KMS-11 (cell line): ENCODE data around the gene C16orf46.

Source experiments
- H2AFZ ChIP-seq: fragments of 200-600 bp; sonication (generic); 2 replicates; pipeline ENCODE4 v1.6.1; 2016; ENCODE audit warnings: antibody characterized with exemption, mixed run types, low read depth
- H3K27ac ChIP-seq: fragments of 200-600 bp; sonication (generic); 2 replicates; pipeline ENCODE4 v1.6.1; 2016; ENCODE audit warnings: mild to moderate bottlenecking, mixed run types
- H3K27me3 ChIP-seq: fragments of 200-600 bp; sonication (generic); 2 replicates; pipeline ENCODE4 v1.6.1; 2017; ENCODE audit warnings: mild to moderate bottlenecking, low read depth, mixed run types, moderate library complexity; ENCODE audit not compliant: insufficient read depth
- H3K36me3 ChIP-seq: fragments of 200-600 bp; sonication (generic); 2 replicates; pipeline ENCODE4 v1.6.1; 2017; ENCODE audit warnings: mild to moderate bottlenecking, mixed run types; ENCODE audit not compliant: insufficient read depth
- H3K4me1 ChIP-seq: fragments of 200-600 bp; sonication (generic); 2 replicates; pipeline ENCODE4 v1.6.1; 2016; ENCODE audit warnings: mild to moderate bottlenecking, low read depth, mixed run types; ENCODE audit not compliant: poor library complexity, severe bottlenecking
- H3K4me2 ChIP-seq: fragments of 200-600 bp; sonication (generic); 2 replicates; pipeline ENCODE4 v1.7.0; 2016; ENCODE audit warnings: mild to moderate bottlenecking, mixed run types
- H3K4me3 ChIP-seq: fragments of 200-600 bp; sonication (generic); IDR thresholded peaks from 2 replicates; pipeline ENCODE4 v1.6.1; 2017; ENCODE audit warnings: low read depth, low read length, mixed read lengths; ENCODE audit not compliant: insufficient read depth
- H3K79me2 ChIP-seq: fragments of 200-600 bp; sonication (generic); 2 replicates; pipeline ENCODE4 v1.6.1; 2016; ENCODE audit warnings: low read depth, mixed run types; ENCODE audit not compliant: insufficient read depth
- H3K9ac ChIP-seq: fragments of 200-600 bp; sonication (generic); 2 replicates; pipeline ENCODE4 v1.6.1; 2016; ENCODE audit warnings: mild to moderate bottlenecking, mixed run types
- H4K20me1 ChIP-seq: fragments of 200-600 bp; sonication (generic); 2 replicates; pipeline ENCODE4 v1.6.1; 2016; ENCODE audit warnings: mild to moderate bottlenecking, mixed run types; ENCODE audit not compliant: insufficient read depth
- TF ChIP-seq, protein P1 (sequence below): fragments of 200-600 bp; sonication (generic); conservative IDR thresholded peaks from 2 replicates; pipeline ENCODE4 v1.6.1; 2017; ENCODE audit warnings: low read depth, mild to moderate bottlenecking, antibody characterized with exemption, low read length, moderate library complexity, mixed read lengths

The C16orf46 gene

DNA sequence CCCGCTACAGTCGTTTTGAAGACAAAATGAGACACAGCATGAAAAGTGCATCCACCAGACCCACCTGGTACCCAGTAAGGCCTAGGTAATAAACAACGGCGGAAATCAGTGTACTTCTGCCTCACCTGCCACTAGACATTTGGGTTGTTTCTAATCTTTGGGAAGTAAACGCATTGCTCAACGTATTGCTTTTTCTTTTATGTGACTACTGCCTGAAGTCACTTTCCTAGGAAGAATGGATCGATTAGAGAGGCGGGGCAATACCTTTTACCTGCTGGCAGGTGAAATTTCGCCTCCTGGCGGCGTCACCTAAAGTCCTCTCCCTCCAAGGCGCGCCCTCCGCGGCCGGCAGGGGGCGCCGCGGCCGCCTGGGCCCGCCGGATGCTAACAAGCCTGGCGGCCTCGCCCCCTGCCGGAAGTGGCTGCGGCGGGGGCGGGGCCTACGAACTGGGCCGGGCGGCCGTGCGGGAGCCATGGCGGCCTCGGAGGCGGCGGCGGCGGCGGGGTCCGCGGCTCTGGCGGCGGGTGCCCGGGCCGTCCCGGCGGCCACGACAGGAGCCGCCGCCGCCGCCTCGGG is 41.6 kb downstream of the C16orf46 start, which contains the start of gene ATMIN:
ATMIN (plus strand) TSS at position 445 of the 577 bp plus-strand sequence; CDS start at position 474, 29 bp downstream.
- TF ChIP-seq, protein P1, sequence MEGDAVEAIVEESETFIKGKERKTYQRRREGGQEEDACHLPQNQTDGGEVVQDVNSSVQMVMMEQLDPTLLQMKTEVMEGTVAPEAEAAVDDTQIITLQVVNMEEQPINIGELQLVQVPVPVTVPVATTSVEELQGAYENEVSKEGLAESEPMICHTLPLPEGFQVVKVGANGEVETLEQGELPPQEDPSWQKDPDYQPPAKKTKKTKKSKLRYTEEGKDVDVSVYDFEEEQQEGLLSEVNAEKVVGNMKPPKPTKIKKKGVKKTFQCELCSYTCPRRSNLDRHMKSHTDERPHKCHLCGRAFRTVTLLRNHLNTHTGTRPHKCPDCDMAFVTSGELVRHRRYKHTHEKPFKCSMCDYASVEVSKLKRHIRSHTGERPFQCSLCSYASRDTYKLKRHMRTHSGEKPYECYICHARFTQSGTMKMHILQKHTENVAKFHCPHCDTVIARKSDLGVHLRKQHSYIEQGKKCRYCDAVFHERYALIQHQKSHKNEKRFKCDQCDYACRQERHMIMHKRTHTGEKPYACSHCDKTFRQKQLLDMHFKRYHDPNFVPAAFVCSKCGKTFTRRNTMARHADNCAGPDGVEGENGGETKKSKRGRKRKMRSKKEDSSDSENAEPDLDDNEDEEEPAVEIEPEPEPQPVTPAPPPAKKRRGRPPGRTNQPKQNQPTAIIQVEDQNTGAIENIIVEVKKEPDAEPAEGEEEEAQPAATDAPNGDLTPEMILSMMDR: peak; percentile 92
- Histone ChIP-seq H3K27me3 (no peaks in the 10 kb centered on the region), H3K4me1 (peaks cover 11% of the 10 kb centered on the region), H3K9ac (peak within 1 kb of the TSS; percentile 16; the same call in 1 of the 2 replicates), H4K20me1 (no peaks in the 10 kb centered on the region), H3K79me2 (peaks cover 25% of the 10 kb centered on the region; the same call in 1 of the 2 replicates), H3K4me3 (no peak within 1 kb of the TSS), H3K4me2 (peak within 1 kb of the TSS; percentile 93), H2AFZ (peak within 1 kb of the TSS; percentile 39), H3K27ac (peak within 1 kb of the TSS; percentile 17; the same call in 1 of the 2 replicates), H3K36me3 (no peaks in the 10 kb centered on the region)

DNA sequence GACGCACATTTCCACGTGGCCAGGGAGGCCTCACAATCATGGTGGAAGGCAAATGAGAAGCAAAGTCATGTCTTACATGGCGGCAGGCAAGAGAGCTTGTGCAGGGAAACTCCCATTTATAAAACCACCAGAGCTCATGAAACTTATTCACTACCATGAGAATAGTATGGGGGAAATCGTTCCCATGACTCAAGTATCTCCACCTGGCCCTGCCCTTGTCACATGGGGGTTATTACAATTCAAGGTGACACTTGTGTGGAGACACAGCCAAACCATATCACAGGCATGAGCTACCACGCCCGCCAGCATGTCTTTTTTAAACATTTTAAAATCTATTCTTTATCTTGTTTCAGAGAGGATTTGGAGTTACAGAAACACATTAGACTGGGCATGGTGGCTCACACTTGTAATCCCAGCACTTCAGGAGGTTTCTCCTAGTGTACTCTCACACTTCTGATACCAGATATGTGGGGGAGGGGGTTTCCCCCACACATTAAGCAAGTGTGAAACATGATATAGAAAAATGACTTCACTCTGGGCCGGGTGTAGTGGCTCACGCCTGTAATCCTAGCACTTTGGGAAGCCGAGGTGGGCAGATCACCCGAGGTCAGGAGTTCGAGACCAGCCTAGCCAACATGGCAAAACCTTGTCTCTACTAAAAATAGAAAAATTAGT is 47.0 kb downstream of the C16orf46 start:
- H3K27ac ChIP-seq: no peak overlapping the region
- H3K27me3 ChIP-seq: no peaks in the 10 kb centered on the region
- H3K36me3 ChIP-seq: no peaks in the 10 kb centered on the region; the same call in 1 of the 2 replicates
- no peak overlapping the region for H3K4me2 ChIP-seq
- H2AFZ ChIP-seq: no peak overlapping the region
- H3K9ac ChIP-seq: no peak overlapping the region
- TF ChIP-seq, protein P1: no peak
- no peaks in the 10 kb centered on the region for H3K4me1 ChIP-seq
- no peaks in the 10 kb centered on the region for H3K79me2 ChIP-seq
- no peaks in the 10 kb centered on the region for H4K20me1 ChIP-seq
- H3K4me3 ChIP-seq: no peak overlapping the region

DNA sequence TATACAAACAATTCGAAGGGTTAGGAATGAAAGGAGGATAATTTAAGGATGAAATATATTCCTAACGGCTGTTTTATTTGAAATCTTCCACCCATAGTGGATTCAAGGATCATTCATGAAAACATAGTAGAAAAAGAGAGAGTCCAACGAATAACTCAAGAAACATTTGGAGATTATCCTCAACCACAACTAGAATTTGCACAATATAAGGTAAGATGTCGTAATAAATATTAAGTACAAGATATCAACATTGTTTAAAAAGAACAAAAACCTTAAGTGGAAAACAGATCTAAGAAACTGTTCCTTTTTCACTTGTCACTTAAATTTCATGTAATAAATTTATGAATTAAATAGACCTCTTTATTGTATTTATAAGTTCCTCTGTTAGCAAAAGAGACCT is 50.6 kb downstream of the C16orf46 start:
- Histone ChIP-seq H3K79me2 (no peaks in the 10 kb centered on the region), H3K4me2 (no peak overlapping the region), H4K20me1 (no peaks in the 10 kb centered on the region), H3K27ac (no peak overlapping the region), H3K27me3 (no peaks in the 10 kb centered on the region), H3K36me3 (peaks cover 7% of the 10 kb centered on the region; the same call in 1 of the 2 replicates), H3K4me1 (no peaks in the 10 kb centered on the region), H3K9ac (no peak overlapping the region), H2AFZ (no peak overlapping the region), H3K4me3 (no peak overlapping the region)
- TF ChIP-seq, protein P1: no peak

DNA sequence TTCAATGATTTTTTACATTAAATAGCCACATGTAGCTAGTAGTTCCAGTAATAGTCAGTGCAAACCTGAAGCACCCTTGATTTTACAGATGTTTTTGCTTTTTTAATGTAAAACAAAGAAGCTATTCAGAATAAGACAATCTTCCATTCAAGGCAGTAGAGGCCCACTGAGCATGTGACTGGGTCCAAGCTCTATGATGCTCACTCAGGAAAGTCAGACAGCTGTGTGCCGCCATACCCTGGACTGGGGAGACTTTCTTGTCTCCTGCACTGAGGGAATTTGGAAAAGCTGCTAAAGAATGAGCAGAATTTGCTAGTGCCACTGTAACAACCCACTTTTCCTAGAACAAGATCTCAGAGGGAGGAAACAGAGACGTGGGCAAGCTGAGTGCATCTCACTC is 58.5 kb downstream of the C16orf46 start:
- Histone ChIP-seq H3K27me3 (no peaks in the 10 kb centered on the region), H2AFZ (no peak overlapping the region), H3K9ac (no peak overlapping the region), H3K4me3 (no peak overlapping the region), H3K4me2 (no peak overlapping the region), H3K79me2 (no peaks in the 10 kb centered on the region), H4K20me1 (no peaks in the 10 kb centered on the region), H3K4me1 (no peaks in the 10 kb centered on the region), H3K27ac (no peak overlapping the region), H3K36me3 (peaks cover 30% of the 10 kb centered on the region; the same call in 1 of the 2 replicates)
- TF ChIP-seq, protein P1: no peak
